Mucosa of rectum (tissue), 2 donors: ENCODE results near the gene EDAR.

ENCODE experiments used
- H3K27ac ChIP-seq, 2 donors: one replicate each; pipeline ENCODE4 v1.7.0; 2013; ENCODE audit warnings: inconsistent platforms in 2 of 2, low read depth in 2 of 2, low read length in 2 of 2
- H3K27me3 ChIP-seq, 2 donors: one replicate each; pipeline ENCODE4 v1.7.0; 2013; ENCODE audit warnings: low read length in 2 of 2; ENCODE audit not compliant: control insufficient read depth in 2 of 2, insufficient read depth in 2 of 2
- H3K36me3 ChIP-seq, 2 donors: one replicate each; pipeline ENCODE4 v1.7.0; 2013; ENCODE audit warnings: low read length in 2 of 2; ENCODE audit not compliant: control insufficient read depth in 2 of 2, insufficient read depth in 2 of 2
- H3K4me1 ChIP-seq, 2 donors: one replicate each; pipeline ENCODE4 v1.7.0; 2013; ENCODE audit warnings: low read length in 2 of 2, mild to moderate bottlenecking in 1 of 2; ENCODE audit not compliant: control insufficient read depth in 2 of 2, insufficient read depth in 2 of 2
- H3K4me3 ChIP-seq, 2 donors: one replicate each; pipeline ENCODE4 v1.7.0; 2013; ENCODE audit warnings: low read length in 2 of 2
- H3K9ac ChIP-seq, 2 donors: one replicate each; pipeline ENCODE4 v1.7.0; 2013; ENCODE audit warnings: low read length in 2 of 2, low read depth in 1 of 2, mild to moderate bottlenecking in 1 of 2
- H3K9me3 ChIP-seq, 2 donors: one replicate each; pipeline ENCODE4 v1.7.0; 2013; ENCODE audit warnings: low read length in 2 of 2; ENCODE audit not compliant: control insufficient read depth in 2 of 2
- donor health status: healthy.
- donor health status: Normal muscosa, but diverticular disease.

The EDAR gene

DNA sequence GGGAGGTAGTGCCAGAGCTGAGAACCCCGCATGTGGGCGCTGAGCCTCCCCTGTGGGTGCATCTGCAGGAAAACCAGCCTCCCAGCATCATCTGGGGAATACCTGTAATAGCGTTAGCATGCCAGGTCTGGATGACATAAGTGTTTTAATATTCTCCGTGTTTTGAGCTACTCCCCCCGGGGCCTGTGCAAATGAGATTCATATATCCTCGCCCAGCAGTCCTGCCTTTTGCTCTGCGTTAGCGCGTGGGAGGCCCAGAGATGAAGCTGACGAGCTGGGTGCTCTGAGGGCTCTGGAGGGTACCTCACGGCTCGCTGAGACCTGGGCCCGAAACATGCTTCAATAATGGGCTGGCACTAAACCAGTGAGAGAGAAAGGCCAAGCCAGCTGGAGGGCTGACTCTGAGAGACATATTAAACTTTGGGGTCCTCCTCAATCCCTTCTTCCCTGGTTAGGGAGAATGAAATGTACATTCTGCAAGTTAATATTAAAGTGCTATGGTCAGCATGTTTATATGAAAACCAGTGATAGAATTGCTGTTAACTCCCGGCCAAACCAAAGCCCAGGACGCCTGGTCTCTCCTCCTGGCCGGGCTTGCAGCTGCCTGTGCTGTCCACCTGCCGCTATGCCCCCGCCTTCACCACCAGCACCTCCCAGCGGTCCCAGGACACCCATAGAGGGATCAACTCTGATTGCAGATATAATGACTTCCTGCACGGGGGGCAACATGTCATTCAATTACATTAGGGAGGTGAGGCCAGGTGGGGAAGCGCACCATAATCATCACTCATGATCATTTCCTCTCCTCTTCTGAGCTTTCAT, 77.0 kb downstream of the EDAR start:
- no peak overlapping the region for H3K4me3 ChIP-seq
- no peaks in the 10 kb centered on the region for H3K36me3 ChIP-seq
- H3K9me3 ChIP-seq, result no peaks in the 10 kb centered on the region
- peaks cover under 1 to 7% of the 10 kb centered on the region in 2 donors for H3K4me1 ChIP-seq
- no peak overlapping the region for H3K9ac ChIP-seq
- H3K27ac ChIP-seq, result no peak overlapping the region
- no peaks in the 10 kb centered on the region for H3K27me3 ChIP-seq

GRCh38 chr2:108911401-108911800, 77.6 kb downstream of the EDAR start:
- Histone ChIP-seq H3K4me3 (no peak overlapping the region), H3K9ac (no peak overlapping the region), H3K36me3 (no peaks in the 10 kb centered on the region), H3K27ac (no peak overlapping the region), H3K9me3 (no peaks in the 10 kb centered on the region), H3K4me1 (peaks cover 0 to 7% of the 10 kb centered on the region in 2 donors), H3K27me3 (no peaks in the 10 kb centered on the region)

DNA sequence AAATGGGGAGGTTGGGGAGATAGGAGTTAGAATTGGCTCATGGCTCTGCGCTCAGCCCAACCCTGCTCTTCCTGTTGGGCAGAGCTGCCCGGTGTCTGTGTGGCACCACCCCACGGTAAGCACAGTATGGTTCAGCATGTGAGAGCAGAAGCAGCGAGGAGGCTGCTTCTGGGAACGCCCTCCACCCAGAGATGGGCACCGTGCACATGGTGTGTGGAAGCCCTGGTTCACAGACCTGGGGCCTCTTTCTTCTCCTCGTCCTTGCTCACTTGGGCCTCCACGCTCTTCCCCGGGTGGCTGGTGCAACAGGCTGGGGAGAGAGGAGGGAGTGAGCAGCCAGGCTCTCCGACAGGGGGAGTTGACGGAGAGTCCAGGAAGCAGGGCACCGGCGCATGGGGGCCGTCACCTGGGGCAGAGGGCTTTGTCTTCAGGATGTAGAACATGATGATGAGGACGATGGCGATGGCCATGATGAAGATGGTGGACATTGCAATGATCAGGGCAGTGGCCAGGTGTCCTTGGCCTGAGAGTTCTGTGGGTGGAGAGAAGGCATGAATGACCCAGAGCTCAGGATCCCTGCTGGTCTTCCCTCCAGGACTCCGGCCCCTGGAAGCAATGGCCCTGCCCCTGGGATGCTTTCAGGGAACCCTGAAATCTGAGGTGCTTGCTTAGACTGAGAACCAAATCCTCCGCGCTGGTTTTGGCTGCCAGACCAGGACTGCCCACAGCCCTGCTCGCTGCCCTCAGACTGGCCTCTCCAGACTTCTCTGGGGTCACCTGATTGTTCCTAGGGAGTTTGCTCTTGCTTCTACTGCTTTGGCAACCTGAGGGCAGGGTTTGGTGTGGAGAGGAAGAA, 78.3 kb downstream of the EDAR start:
- no peak overlapping the region for H3K4me3 ChIP-seq
- H3K36me3 ChIP-seq, result no peaks in the 10 kb centered on the region
- H3K9me3 ChIP-seq, result no peaks in the 10 kb centered on the region
- H3K27me3 ChIP-seq, result no peaks in the 10 kb centered on the region
- peaks cover 0 to 7% of the 10 kb centered on the region in 2 donors for H3K4me1 ChIP-seq
- H3K27ac ChIP-seq, result no peak overlapping the region
- H3K9ac ChIP-seq, result no peak overlapping the region

DNA sequence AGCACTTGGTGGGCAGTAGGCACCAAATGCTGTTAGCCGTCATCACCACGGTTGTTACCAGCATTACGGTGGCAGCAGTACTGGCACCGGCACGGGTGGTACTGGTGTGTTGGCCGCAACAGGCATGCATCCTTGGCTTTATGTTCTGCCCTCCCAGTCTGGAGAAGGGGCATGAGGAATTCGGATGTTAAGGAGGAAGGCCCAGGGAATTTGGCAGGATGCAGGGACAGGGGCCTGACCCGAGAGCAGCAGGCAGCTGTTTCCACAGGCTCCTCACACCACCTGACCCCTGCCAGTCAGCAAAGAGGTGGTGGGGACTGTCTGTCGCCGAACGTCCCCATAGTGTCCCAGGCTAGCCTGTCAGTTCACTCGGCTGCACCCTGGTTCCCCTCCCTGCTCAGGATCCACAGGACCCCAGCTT, 79.0 kb downstream of the EDAR start:
- Histone ChIP-seq H3K27ac (no peak overlapping the region), H3K9me3 (no peaks in the 10 kb centered on the region), H3K4me1 (peaks cover 2 to 7% of the 10 kb centered on the region in 2 donors)

DNA sequence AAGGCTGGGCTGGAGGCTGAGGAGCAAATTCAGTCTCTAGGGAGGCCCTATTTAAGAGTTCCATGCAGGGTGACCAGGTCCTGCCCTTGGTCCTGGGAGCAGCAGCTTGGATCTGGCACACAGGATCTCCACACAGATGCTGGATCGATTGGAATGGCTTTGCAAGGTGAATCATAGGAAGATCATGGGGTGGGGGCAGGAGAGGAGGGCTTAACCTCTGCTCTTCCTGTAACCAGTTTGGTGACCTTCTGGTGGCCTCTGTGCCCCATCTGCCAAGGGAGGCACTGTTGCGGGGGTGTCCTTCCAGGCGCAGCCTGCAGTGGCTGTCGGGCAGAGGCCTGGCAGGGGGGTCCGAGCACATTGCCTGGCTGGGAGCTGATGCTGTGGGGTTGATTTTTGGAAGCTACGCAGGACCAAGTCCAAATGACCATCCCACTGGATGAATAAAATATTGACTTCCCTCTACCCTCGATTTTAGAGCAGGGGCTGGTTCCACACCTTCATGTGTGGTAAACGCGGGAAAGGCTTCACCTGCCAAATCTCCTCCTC, 79.7 kb downstream of the EDAR start:
- no peaks in the 10 kb centered on the region for H3K9me3 ChIP-seq
- no peaks in the 10 kb centered on the region for H3K36me3 ChIP-seq

More for the DNA sequence above, 79.0 kb downstream of the EDAR start:
- Histone ChIP-seq H3K4me3 (no peak overlapping the region), H3K36me3 (no peaks in the 10 kb centered on the region), H3K9ac (no peak overlapping the region), H3K27me3 (no peaks in the 10 kb centered on the region)

GRCh38 chr2:108908713-108909070, 80.3 kb downstream of the EDAR start:
- H3K27me3 ChIP-seq, result no peaks in the 10 kb centered on the region
- H3K36me3 ChIP-seq, result no peaks in the 10 kb centered on the region
- no peak overlapping the region for H3K27ac ChIP-seq
- H3K4me1 ChIP-seq, result peaks cover 5 to 7% of the 10 kb centered on the region in 2 donors
- H3K9me3 ChIP-seq, result no peaks in the 10 kb centered on the region
- no peak overlapping the region for H3K4me3 ChIP-seq
- H3K9ac ChIP-seq, result no peak overlapping the region

More for the DNA sequence above, 79.7 kb downstream of the EDAR start:
- Histone ChIP-seq H3K9ac (no peak overlapping the region), H3K27me3 (no peaks in the 10 kb centered on the region), H3K4me1 (peaks cover 5 to 7% of the 10 kb centered on the region in 2 donors), H3K4me3 (no peak overlapping the region), H3K27ac (no peak overlapping the region)

GRCh38 chr2:108907822-108908712, 81.0 kb downstream of the EDAR start:
- H3K27me3 ChIP-seq, result no peaks in the 10 kb centered on the region
- H3K9me3 ChIP-seq, result no peaks in the 10 kb centered on the region
- no peaks in the 10 kb centered on the region for H3K36me3 ChIP-seq
- peaks cover 5 to 7% of the 10 kb centered on the region in 2 donors for H3K4me1 ChIP-seq
- H3K9ac ChIP-seq, result no peak overlapping the region
- H3K27ac ChIP-seq, result no peak overlapping the region
- no peak overlapping the region for H3K4me3 ChIP-seq

GRCh38 chr2:108906403-108907077, 82.5 kb downstream of the EDAR start:
- no peaks in the 10 kb centered on the region for H3K9me3 ChIP-seq
- H3K27me3 ChIP-seq, result no peaks in the 10 kb centered on the region
- H3K36me3 ChIP-seq, result no peaks in the 10 kb centered on the region
- peaks cover 5 to 7% of the 10 kb centered on the region in 2 donors for H3K4me1 ChIP-seq
- no peak overlapping the region for H3K27ac ChIP-seq
- H3K4me3 ChIP-seq, result no peak overlapping the region
- H3K9ac ChIP-seq, result no peak overlapping the region

DNA sequence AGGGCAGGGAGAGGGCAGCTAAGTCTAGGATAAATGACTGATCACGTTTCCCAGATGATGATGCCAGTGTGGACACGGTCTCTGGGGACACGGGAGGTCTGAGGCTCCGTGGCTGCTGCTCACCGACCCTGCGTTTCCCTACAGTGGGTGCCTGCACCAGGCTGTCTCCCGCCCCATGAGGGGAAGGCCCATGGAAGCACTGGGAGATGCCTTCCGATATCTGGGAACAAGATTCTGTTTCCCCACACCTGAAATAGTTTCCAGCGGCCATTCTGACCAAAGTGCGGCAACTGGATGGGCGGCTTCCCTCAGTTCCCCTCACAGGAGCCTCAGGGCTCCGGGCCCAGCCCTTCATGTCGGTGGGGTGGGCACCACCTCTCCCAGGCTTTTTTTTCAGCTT, 83.1 kb downstream of the EDAR start:
- Histone ChIP-seq H3K9ac (no peak overlapping the region), H3K27me3 (no peaks in the 10 kb centered on the region), H3K27ac (no peak overlapping the region), H3K9me3 (no peaks in the 10 kb centered on the region), H3K4me3 (no peak overlapping the region), H3K4me1 (peaks cover 5 to 7% of the 10 kb centered on the region in 2 donors), H3K36me3 (no peaks in the 10 kb centered on the region)
